Skeletal muscle tissue (tissue), 5 donors: Measurements from ENCODE around the gene AMT. TPM values are rescaled to one million over a fixed set of nuclear protein-coding genes. Genes with fewer than 3 reads are reported as not detected.
A peak's percentile ranks its signal among the peaks of the same experiment; 100 is the strongest.

Source experiments
- H3K27ac ChIP-seq: one replicate; pipeline ENCODE4 v1.7.0; 2013; ENCODE audit warnings: mild to moderate bottlenecking, low read depth, low read length, inconsistent platforms
- H3K27me3 ChIP-seq, 3 donors: one replicate each; pipeline ENCODE4 v1.7.0; 2013; ENCODE audit warnings: low read length in 3 of 3; ENCODE audit not compliant: control insufficient read depth in 3 of 3, insufficient read depth in 3 of 3
- H3K36me3 ChIP-seq, 3 donors: one replicate each; pipeline ENCODE4 v1.7.0; 2013; ENCODE audit warnings: low read length in 3 of 3; ENCODE audit not compliant: control insufficient read depth in 3 of 3, insufficient read depth in 3 of 3
- H3K4me1 ChIP-seq, 3 donors: one replicate each; pipeline ENCODE4 v1.7.0; 2013; ENCODE audit warnings: low read length in 3 of 3, mild to moderate bottlenecking in 3 of 3; ENCODE audit not compliant: control insufficient read depth in 3 of 3, insufficient read depth in 3 of 3
- H3K4me3 ChIP-seq, 3 donors: one replicate each; pipeline ENCODE4 v1.7.0; 2013; ENCODE audit warnings: low read length in 3 of 3
- H3K9ac ChIP-seq, 3 donors: one replicate each; pipeline ENCODE4 v1.7.0; 2013; ENCODE audit warnings: low read length in 3 of 3, mild to moderate bottlenecking in 3 of 3, moderate library complexity in 2 of 3, low read depth in 1 of 3
- H3K9me3 ChIP-seq, 3 donors: one replicate each; pipeline ENCODE4 v1.7.0; 2013; ENCODE audit warnings: low read length in 3 of 3; ENCODE audit not compliant: control insufficient read depth in 3 of 3
- small RNA-seq: library from RNA; depleted of rRNA; stranded (forward); fragments of <200 nt; gene quantifications from one replicate; pipeline ENCODE3, GENCODE V24; 2014
- total RNA-seq: library from RNA; depleted of rRNA; stranded (reverse); fragments of >200 nt; gene quantifications from one replicate; pipeline ENCODE4 v1.2.3, GENCODE V29; 2014
- donor health status: Osteomylitis.

The AMT gene
- total RNA-seq, 1 donor from 2014 or later: 2.6 TPM

- Histone ChIP-seq H3K4me1 (peaks cover 4 to 9% (median 5%) of the 10 kb centered on the region in 3 donors), H3K9me3 (peaks cover 0 to 5% (median 0%) of the 10 kb centered on the region in 3 donors), H3K9ac (no peak overlapping the region), H3K4me3 (peak overlapping the region in 1 of 3 donors; percentile 6), H3K36me3 (peaks cover 15 to 20% (median 16%) of the 10 kb centered on the region in 3 donors), H3K27me3 (no peaks in the 10 kb centered on the region), H3K27ac (no peak overlapping the region)
Measured at GRCh38 chr3:49378249-49378895, 43.9 kb downstream of the AMT start.

DNA sequence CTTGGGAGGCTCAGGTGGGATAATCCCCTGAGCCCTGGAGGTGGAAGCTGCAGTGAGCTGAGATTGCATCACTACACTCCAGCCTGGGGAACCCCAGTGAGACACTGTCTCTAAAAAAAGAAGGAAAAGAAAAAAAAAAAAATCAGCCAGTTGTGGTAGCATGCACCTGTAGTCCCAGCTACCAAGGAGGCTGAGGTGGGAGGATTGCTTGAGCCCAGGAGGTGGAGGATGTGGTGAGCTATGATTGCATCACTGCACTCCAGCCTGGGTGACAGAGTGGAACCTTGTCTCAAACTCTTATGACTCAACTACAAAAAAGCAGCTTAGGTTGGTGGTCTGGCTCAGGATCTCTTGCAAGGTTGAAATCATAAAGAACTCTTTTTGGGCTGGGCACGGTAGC, 44.8 kb downstream of the AMT start:
- H3K4me1 ChIP-seq: peaks cover 4 to 9% (median 5%) of the 10 kb centered on the region in 3 donors
- H3K27ac ChIP-seq: no peak overlapping the region
- no peak overlapping the region for H3K4me3 ChIP-seq
- no peaks in the 10 kb centered on the region for H3K27me3 ChIP-seq
- peaks cover 0 to 5% (median 0%) of the 10 kb centered on the region in 3 donors for H3K9me3 ChIP-seq
- no peak overlapping the region for H3K9ac ChIP-seq
- H3K36me3 ChIP-seq: peaks cover 21 to 27% (median 22%) of the 10 kb centered on the region in 3 donors

- H3K4me3 ChIP-seq: no peak overlapping the region
- no peak overlapping the region for H3K27ac ChIP-seq
- peaks cover 0 to 5% (median 0%) of the 10 kb centered on the region in 3 donors for H3K4me1 ChIP-seq
- peaks cover 29 to 51% (median 48%) of the 10 kb centered on the region in 3 donors for H3K36me3 ChIP-seq
- H3K9me3 ChIP-seq: no peaks in the 10 kb centered on the region
- no peaks in the 10 kb centered on the region for H3K27me3 ChIP-seq
- H3K9ac ChIP-seq: no peak overlapping the region
Measured at GRCh38 chr3:49371946-49372345, 50.3 kb downstream of the AMT start.

DNA sequence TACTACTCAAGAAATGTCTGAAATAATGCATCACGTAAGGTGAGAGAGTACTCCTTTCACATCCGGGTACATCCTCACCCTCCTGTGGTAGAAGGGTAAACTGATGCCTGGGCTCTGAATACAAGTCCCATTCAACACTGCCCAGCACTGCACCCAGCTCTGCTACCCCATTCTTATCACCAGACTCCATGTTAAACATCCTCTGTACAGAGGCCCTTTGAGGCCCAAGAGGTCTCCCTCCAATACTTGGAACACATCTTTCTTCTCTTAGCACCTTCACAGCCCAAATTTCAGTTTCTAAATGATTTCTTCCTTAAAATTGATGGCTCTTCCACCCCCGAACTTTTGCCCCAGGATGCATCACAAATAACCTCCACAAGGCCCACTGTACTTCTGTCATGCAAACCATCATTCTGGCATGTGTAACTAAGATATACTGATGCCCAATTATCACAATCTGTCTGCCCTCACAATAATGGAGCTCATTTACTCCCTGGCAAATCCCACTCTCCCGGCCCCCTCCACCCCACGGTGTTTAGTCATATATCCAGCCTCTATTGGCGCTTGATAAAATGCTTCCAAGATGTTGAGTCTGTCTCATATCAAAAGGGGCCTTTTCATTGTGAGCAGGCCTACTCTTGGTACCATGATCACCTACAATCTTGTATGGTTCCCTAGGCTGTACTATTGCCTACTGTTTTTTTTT, 51.5 kb downstream of the AMT start:
- Histone ChIP-seq H3K36me3 (peaks cover 40 to 61% (median 59%) of the 10 kb centered on the region in 3 donors), H3K4me3 (no peak overlapping the region), H3K27me3 (no peaks in the 10 kb centered on the region), H3K9me3 (no peaks in the 10 kb centered on the region), H3K27ac (no peak overlapping the region), H3K9ac (no peak overlapping the region), H3K4me1 (peaks cover 0 to 5% (median 0%) of the 10 kb centered on the region in 3 donors)

Small RNA genes lying within 50 kb of the gene (small RNA-seq; reads per million reads assigned to genes)
- gene RNA5SP130: not detected

Other genes with a start within 250 kb of the AMT start
- gene C3orf62, start 145.2 kb downstream of the AMT start, total RNA-seq: 1.6 TPM
- gene USP4, start 82.4 kb downstream of the AMT start, total RNA-seq: 18.3 TPM
- gene GPX1, start 64.1 kb downstream of the AMT start, total RNA-seq: 89.2 TPM
- gene RHOA, start 10.5 kb downstream of the AMT start, total RNA-seq: 291 TPM
- gene TCTA, start 10.1 kb downstream of the AMT start, total RNA-seq: 8.9 TPM
- gene NICN1, start 6.9 kb upstream of the AMT start, total RNA-seq: 2.6 TPM
- gene DAG1, start 47.8 kb upstream of the AMT start, total RNA-seq: 77.2 TPM
- under 0.01 TPM for gene BSN, start 132.0 kb upstream of the AMT start, total RNA-seq